ENCODE results near the gene OAT. TPM values are rescaled to one million over a fixed set of nuclear protein-coding genes. Genes with fewer than 3 reads are reported as not detected.

The OAT gene
- total and polyA plus RNA-seq, 2 donors (not counting 3 experiments of a cell fraction or from before 2014, with no cell fraction given): 69.9 to 90.8 TPM

DNA sequence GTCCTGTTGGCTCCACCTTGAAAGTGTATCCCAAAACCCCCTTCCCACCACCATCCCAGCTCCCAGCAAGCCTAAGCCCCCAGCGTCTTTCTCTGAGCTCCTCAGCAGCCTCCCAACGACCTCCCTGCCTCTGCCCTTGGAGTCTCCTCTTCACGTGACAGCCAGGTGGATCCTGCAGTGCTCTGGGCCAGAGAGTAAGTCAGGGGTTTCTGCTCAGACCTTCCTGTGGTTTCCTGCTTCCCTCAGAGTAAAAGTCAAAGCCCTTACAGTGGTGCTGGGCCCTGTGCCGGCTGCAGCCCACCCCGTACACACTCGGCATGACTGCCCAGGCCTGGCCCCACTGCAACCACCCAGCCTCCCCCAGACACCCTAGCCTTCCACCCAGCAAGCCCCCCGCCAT is 51.9 kb downstream of the OAT start:
- H3K4me3 ChIP-seq (replicated peaks in 1 of 3; ENCODE audit: insufficient read depth in 1 of 3, low read depth in 1 of 3, low read length in 3 of 3): no peak overlapping the region
- intact Hi-C loops (cut with micrococcal nuclease): no loop called here
- FAIRE-seq: no peak
- H3K9ac ChIP-seq (replicated peaks; ENCODE audit: extremely low read depth, insufficient read depth, low read length): no peak overlapping the region
- TF ChIP-seq POLR2AphosphoS5 (IDR thresholded peaks at IDR 0.05; ENCODE audit: insufficient read depth, low read depth, low read length): no peak
- TF ChIP-seq MYC (IDR thresholded peaks at IDR 0.05; ENCODE audit: low read depth, low read length): no peak
- no peak for TF ChIP-seq POLR2A (IDR thresholded peaks at IDR 0.05; ENCODE audit: low read depth, low read length)
- no peak for TF ChIP-seq MAX (IDR thresholded peaks at IDR 0.05; ENCODE audit: insufficient read depth, insufficient read length)
- TF ChIP-seq, protein P1, sequence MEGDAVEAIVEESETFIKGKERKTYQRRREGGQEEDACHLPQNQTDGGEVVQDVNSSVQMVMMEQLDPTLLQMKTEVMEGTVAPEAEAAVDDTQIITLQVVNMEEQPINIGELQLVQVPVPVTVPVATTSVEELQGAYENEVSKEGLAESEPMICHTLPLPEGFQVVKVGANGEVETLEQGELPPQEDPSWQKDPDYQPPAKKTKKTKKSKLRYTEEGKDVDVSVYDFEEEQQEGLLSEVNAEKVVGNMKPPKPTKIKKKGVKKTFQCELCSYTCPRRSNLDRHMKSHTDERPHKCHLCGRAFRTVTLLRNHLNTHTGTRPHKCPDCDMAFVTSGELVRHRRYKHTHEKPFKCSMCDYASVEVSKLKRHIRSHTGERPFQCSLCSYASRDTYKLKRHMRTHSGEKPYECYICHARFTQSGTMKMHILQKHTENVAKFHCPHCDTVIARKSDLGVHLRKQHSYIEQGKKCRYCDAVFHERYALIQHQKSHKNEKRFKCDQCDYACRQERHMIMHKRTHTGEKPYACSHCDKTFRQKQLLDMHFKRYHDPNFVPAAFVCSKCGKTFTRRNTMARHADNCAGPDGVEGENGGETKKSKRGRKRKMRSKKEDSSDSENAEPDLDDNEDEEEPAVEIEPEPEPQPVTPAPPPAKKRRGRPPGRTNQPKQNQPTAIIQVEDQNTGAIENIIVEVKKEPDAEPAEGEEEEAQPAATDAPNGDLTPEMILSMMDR (IDR thresholded peaks at IDR 0.05; ENCODE audit: extremely low read depth in 1 of 2, insufficient read depth in 1 of 2, low read depth in 1 of 2, low read length in 2 of 2): no peak
- no peak for TF ChIP-seq JUN (IDR thresholded peaks at IDR 0.05; ENCODE audit: borderline replicate concordance, insufficient read depth, insufficient read length, low read depth)
- no peak for TF ChIP-seq GATA2 (IDR thresholded peaks at IDR 0.05; ENCODE audit: insufficient read depth, insufficient read length, low read depth, low read length)
- TF ChIP-seq EZH2 (IDR thresholded peaks at IDR 0.05; ENCODE audit: borderline replicate concordance, low read depth, low read length, severe bottlenecking): no peak
- TF ChIP-seq FOS (IDR thresholded peaks at IDR 0.05; ENCODE audit: borderline replicate concordance, insufficient read depth, low read length): no peak
- no peak overlapping the region for H3K27ac ChIP-seq (ENCODE audit: insufficient read depth, low read depth, low read length)
- no peaks in the 10 kb centered on the region for H3K36me3 ChIP-seq (ENCODE audit: control insufficient read depth in 2 of 2, extremely low read depth in 1 of 2, insufficient read depth in 2 of 2, low read length in 2 of 2)
- H3K4me2 ChIP-seq (ENCODE audit: insufficient read depth, low read length): no peak overlapping the region
- H3K27me3 ChIP-seq (ENCODE audit: control insufficient read depth in 2 of 2, insufficient read depth in 2 of 2, low read length in 2 of 2): no peaks in the 10 kb centered on the region
- no peaks in the 10 kb centered on the region for H4K20me1 ChIP-seq (replicated peaks; ENCODE audit: control insufficient read depth, extremely low read depth, insufficient read depth, low read length)
- no peak for DNase-seq (ENCODE audit: low read depth, low spot score)
- H3K4me1 ChIP-seq (ENCODE audit: control insufficient read depth, extremely low read depth, insufficient read depth, low read length): no peaks in the 10 kb centered on the region
- POLR2A ChIA-PET: no interaction called here
- no peaks in the 10 kb centered on the region for H3K9me3 ChIP-seq (replicated peaks; ENCODE audit: control insufficient read depth, insufficient read depth, low read length)
- no peaks in the 10 kb centered on the region for H3K9me1 ChIP-seq (replicated peaks; ENCODE audit: control insufficient read depth, extremely low read depth, insufficient read depth, low read length)
- CTCF ChIA-PET: interaction anchor here (0.9 to 3.0 kb wide), 4 partner anchors 9 to 372 kb away, joined by 3 to 17 read pairs (median 10); no protein-coding TSS in a partner anchor
- H2AFZ ChIP-seq (ENCODE audit: low read depth, low read length): no peak overlapping the region
- dilution Hi-C loops (cut with MboI; ENCODE audit: extremely low pct_ligation_motif_present, low sequenced_read_pairs): no loop called here
- BruUV-seq (replicated peaks): no TSS peak
- no peaks in the 10 kb centered on the region for H3K79me2 ChIP-seq (ENCODE audit: control insufficient read depth, insufficient read depth, low read length)
